K562 (cell line): ENCODE data around the gene CCR2. TPM values are rescaled to one million over a fixed set of nuclear protein-coding genes. Genes with fewer than 3 reads are reported as not detected.

Experiments
- ADNP ChIP-seq: fragments of 200-800 bp; sonication (Bioruptor generic); IDR thresholded peaks from 2 replicates; pipeline ENCODE4 v1.6.1; 2016; ENCODE audit warnings: missing genetic modification characterization, missing compliant biosample characterization
- BDP1 ChIP-seq: IDR thresholded peaks from 3 replicates; pipeline ENCODE4 v1.6.1; 2011; ENCODE audit not compliant: insufficient read length, insufficient read depth
- CEBPB ChIP-seq: fragments of 450-650 bp; IDR thresholded peaks from 2 replicates; pipeline ENCODE4 v1.6.1; 2016; ENCODE audit warnings: missing genetic modification characterization, missing compliant biosample characterization
- DPF2 ChIP-seq: fragments of 450-650 bp; IDR thresholded peaks from 2 replicates; pipeline ENCODE4 v1.6.1; 2016
- FOXK1 ChIP-seq: sonication (generic); formaldehyde crosslinking; IDR thresholded peaks from 2 replicates; pipeline ENCODE4 v1.8.0; 2022; ENCODE audit warnings: missing genetic modification reagents, mild to moderate bottlenecking, borderline replicate concordance
- GTF2A2 ChIP-seq: IDR thresholded peaks from 2 replicates; pipeline ENCODE4 v1.6.1; 2016; ENCODE audit warnings: mild to moderate bottlenecking, missing genetic modification characterization, missing compliant biosample characterization
- GTF2F1 ChIP-seq: IDR thresholded peaks from 2 replicates; pipeline ENCODE4 v1.6.1; 2011; ENCODE audit warnings: low read depth, low read length, improper control_type of control experiment
- JUNB ChIP-seq: fragments of 450-650 bp; formaldehyde crosslinking; conservative IDR thresholded peaks from 2 replicates; pipeline ENCODE4 v1.4.0; 2020; ENCODE audit warnings: mild to moderate bottlenecking
- KAT7 ChIP-seq: sonication (generic); formaldehyde crosslinking; IDR thresholded peaks from 2 replicates; pipeline ENCODE4 v1.8.0; 2022; ENCODE audit warnings: missing genetic modification reagents, mild to moderate bottlenecking, borderline replicate concordance
- LARP7 ChIP-seq: fragments of 450-650 bp; IDR thresholded peaks from 2 replicates; pipeline ENCODE4 v1.6.1; 2016
- PRMT5 ChIP-seq: sonication (generic); formaldehyde crosslinking; IDR thresholded peaks from 2 replicates; pipeline ENCODE4 v1.5.0; 2020; ENCODE audit warnings: missing genetic modification reagents
- SMAD4 ChIP-seq: fragments of 250-450 bp; sonication (Bioruptor Pico); conservative IDR thresholded peaks from 2 replicates; pipeline ENCODE4 v1.8.0; 2021; ENCODE audit warnings: inconsistent platforms, mild to moderate bottlenecking, moderate library complexity
- TAF9B ChIP-seq: fragments of 450-650 bp; IDR thresholded peaks from 2 replicates; pipeline ENCODE4 v1.6.1; 2018; ENCODE audit warnings: mild to moderate bottlenecking; ENCODE audit not compliant: partially characterized antibody
- TCFL5 ChIP-seq: fragments of 250-450 bp; sonication (Bioruptor Pico); conservative IDR thresholded peaks from 2 replicates; pipeline ENCODE4 v1.6.1; 2021; ENCODE audit warnings: mild to moderate bottlenecking, moderate library complexity, matching md5 sums
- ZNF239 ChIP-seq: fragments of 250-450 bp; sonication (Bioruptor Pico); IDR thresholded peaks from 2 replicates; pipeline ENCODE4 v1.4.0; 2020; ENCODE audit warnings: mild to moderate bottlenecking
- polyA plus RNA-seq, 8 experiments: library from polyadenylated mRNA; depleted of rRNA in 4 of 8; stranded (reverse) in 5 of 8; unstranded in 3 of 8; fragments of >200 nt; fragmentation: Nextera tagmentation in 2 of 8; fragmentation: Illumina TruSeq in 1 of 8; extraction: Ambion mirVana in 2 of 8; extraction: Trizol in 1 of 8; gene quantifications; 2 replicates each; pipeline versions ENCODE4 v1.2.1 to v1.2.3, GENCODE V29; 2011 to 2014; ENCODE audit warnings: inconsistent platforms in 1 of 8, missing spikeins in 1 of 8
- total RNA-seq, 7 experiments: library from RNA; depleted of rRNA in 6 of 7; stranded (reverse); fragments of >200 nt in 6 of 7; fragmentation: Illumina TruSeq in 2 of 7; extraction: Trizol in 2 of 7; gene quantifications; 2 replicates each; pipeline versions ENCODE4 v1.2.1 to v1.2.3, GENCODE V29; 2011 to 2021; ENCODE audit warnings: low replicate concordance in 1 of 7
- TF ChIP-seq, protein P1 (sequence below), 2 experiments: fragments of 150-350 bp in 1 of 2; IDR thresholded peaks; 2 replicates each; pipeline ENCODE4 v1.6.1; 2012 to 2016; ENCODE audit warnings: low read depth in 2 of 2, low read length in 2 of 2, mild to moderate bottlenecking in 1 of 2, moderate library complexity in 1 of 2
- TF ChIP-seq, protein P2 (sequence below): fragments of 450-650 bp; IDR thresholded peaks from 2 replicates; pipeline ENCODE4 v1.6.1; 2016
- TF ChIP-seq, protein P3 (sequence below): fragments of 250-450 bp; sonication (Bioruptor Pico); IDR thresholded peaks from 2 replicates; pipeline ENCODE4 v1.4.0; 2020; ENCODE audit warnings: mild to moderate bottlenecking, moderate library complexity
- TF ChIP-seq, protein P4 (sequence below): fragments of 450-650 bp; IDR thresholded peaks from 2 replicates; pipeline ENCODE4 v1.6.1; 2017; ENCODE audit warnings: antibody characterized with exemption, mild to moderate bottlenecking

CCR2 gene
- total and polyA plus RNA-seq, 9 of the 15 experiments (the other 6 are each of a cell fraction or from before 2014, with no cell fraction given), result not detected

DNA sequence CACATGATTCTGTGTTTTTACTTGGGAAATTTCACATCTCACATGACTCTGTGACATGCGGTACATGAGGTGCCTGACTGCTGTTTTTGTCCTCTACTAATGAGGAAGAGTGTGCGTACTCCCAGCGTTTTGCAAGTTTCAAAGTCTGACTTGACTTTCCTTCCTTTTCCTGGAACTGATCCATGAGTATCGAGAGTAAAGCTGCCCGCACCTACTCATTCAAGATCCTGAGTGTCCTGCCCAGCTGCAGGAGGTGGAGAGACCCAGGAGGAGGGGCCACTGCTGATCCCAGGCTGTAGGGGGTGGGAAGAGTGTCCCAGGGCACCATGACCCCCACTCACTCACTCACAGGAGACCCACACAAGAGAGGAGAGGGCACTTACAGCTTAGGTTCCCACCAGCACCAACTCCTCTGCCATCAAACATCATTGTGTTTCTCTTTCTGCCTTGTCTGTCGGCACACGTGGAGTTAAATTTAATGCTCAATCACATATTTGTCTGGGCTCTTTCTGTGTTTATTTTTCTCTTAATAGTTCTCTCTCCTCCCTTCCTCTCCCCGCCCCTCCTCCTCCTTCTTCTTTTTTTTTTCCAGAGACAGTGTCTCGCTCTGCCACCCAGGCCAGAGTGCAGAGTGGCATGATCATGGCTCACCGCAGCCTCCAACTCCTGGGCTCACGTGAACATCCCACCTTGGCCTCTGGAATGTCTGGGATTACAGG lies 51.5 kb downstream of the CCR2 start (continued):
- TF ChIP-seq GTF2F1 (no peak), ADNP (no peak), JUNB (no peak), DPF2 (no peak), GTF2A2 (no peak), LARP7 (0 out of 2 replicates have a peak, but pooled peaks have one; percentile 26), KAT7 (CRISPR knock-in tag) (no peak), FOXK1 (no peak), BDP1 (no peak), ZNF239 (CRISPR knock-in tag) (no peak), TCFL5 (no peak), TAF9B (no peak), PRMT5 (CRISPR knock-in tag) (no peak), SMAD4 (CRISPR knock-in tag) (no peak), CEBPB (tag) (no peak)
- TF ChIP-seq, protein P1, sequence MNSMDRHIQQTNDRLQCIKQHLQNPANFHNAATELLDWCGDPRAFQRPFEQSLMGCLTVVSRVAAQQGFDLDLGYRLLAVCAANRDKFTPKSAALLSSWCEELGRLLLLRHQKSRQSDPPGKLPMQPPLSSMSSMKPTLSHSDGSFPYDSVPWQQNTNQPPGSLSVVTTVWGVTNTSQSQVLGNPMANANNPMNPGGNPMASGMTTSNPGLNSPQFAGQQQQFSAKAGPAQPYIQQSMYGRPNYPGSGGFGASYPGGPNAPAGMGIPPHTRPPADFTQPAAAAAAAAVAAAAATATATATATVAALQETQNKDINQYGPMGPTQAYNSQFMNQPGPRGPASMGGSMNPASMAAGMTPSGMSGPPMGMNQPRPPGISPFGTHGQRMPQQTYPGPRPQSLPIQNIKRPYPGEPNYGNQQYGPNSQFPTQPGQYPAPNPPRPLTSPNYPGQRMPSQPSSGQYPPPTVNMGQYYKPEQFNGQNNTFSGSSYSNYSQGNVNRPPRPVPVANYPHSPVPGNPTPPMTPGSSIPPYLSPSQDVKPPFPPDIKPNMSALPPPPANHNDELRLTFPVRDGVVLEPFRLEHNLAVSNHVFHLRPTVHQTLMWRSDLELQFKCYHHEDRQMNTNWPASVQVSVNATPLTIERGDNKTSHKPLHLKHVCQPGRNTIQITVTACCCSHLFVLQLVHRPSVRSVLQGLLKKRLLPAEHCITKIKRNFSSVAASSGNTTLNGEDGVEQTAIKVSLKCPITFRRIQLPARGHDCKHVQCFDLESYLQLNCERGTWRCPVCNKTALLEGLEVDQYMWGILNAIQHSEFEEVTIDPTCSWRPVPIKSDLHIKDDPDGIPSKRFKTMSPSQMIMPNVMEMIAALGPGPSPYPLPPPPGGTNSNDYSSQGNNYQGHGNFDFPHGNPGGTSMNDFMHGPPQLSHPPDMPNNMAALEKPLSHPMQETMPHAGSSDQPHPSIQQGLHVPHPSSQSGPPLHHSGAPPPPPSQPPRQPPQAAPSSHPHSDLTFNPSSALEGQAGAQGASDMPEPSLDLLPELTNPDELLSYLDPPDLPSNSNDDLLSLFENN (IDR thresholded peaks at IDR 0.05; ENCODE audit: low read depth in 2 of 2, low read length in 2 of 2), result no peak
- TF ChIP-seq, protein P2, sequence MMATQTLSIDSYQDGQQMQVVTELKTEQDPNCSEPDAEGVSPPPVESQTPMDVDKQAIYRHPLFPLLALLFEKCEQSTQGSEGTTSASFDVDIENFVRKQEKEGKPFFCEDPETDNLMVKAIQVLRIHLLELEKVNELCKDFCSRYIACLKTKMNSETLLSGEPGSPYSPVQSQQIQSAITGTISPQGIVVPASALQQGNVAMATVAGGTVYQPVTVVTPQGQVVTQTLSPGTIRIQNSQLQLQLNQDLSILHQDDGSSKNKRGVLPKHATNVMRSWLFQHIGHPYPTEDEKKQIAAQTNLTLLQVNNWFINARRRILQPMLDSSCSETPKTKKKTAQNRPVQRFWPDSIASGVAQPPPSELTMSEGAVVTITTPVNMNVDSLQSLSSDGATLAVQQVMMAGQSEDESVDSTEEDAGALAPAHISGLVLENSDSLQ, result no peak
- TF ChIP-seq, protein P3, sequence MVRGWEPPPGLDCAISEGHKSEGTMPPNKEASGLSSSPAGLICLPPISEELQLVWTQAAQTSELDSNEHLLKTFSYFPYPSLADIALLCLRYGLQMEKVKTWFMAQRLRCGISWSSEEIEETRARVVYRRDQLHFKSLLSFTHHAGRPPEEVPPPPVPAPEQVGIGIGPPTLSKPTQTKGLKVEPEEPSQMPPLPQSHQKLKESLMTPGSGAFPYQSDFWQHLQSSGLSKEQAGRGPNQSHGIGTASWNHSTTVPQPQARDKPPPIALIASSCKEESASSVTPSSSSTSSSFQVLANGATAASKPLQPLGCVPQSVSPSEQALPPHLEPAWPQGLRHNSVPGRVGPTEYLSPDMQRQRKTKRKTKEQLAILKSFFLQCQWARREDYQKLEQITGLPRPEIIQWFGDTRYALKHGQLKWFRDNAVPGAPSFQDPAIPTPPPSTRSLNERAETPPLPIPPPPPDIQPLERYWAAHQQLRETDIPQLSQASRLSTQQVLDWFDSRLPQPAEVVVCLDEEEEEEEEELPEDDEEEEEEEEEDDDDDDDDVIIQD (CRISPR knock-in tag), result no peak
- TF ChIP-seq, protein P4, sequence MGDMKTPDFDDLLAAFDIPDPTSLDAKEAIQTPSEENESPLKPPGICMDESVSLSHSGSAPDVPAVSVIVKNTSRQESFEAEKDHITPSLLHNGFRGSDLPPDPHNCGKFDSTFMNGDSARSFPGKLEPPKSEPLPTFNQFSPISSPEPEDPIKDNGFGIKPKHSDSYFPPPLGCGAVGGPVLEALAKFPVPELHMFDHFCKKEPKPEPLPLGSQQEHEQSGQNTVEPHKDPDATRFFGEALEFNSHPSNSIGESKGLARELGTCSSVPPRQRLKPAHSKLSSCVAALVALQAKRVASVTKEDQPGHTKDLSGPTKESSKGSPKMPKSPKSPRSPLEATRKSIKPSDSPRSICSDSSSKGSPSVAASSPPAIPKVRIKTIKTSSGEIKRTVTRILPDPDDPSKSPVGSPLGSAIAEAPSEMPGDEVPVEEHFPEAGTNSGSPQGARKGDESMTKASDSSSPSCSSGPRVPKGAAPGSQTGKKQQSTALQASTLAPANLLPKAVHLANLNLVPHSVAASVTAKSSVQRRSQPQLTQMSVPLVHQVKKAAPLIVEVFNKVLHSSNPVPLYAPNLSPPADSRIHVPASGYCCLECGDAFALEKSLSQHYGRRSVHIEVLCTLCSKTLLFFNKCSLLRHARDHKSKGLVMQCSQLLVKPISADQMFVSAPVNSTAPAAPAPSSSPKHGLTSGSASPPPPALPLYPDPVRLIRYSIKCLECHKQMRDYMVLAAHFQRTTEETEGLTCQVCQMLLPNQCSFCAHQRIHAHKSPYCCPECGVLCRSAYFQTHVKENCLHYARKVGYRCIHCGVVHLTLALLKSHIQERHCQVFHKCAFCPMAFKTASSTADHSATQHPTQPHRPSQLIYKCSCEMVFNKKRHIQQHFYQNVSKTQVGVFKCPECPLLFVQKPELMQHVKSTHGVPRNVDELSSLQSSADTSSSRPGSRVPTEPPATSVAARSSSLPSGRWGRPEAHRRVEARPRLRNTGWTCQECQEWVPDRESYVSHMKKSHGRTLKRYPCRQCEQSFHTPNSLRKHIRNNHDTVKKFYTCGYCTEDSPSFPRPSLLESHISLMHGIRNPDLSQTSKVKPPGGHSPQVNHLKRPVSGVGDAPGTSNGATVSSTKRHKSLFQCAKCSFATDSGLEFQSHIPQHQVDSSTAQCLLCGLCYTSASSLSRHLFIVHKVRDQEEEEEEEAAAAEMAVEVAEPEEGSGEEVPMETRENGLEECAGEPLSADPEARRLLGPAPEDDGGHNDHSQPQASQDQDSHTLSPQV, result 0 out of 2 replicates have a peak, but pooled peaks have one; percentile 26
